Endothelial cell of umbilical vein (primary cell): ENCODE data around the gene ACTR3. TPM values are rescaled to one million over a fixed set of nuclear protein-coding genes. Genes with fewer than 3 reads are reported as not detected.

Source experiments
- BruUV-seq: library from RNA; stranded (reverse); fragments of 400-500 nt; replicated peaks from 2 replicates; lab custom pipeline; 2021; lab: Mats Ljungman, UMichigan
- CTCF ChIA-PET: fragments of 300-600, 350-600 bp; sonication (Branson Sonifier 250); formaldehyde crosslinking; loops from one replicate; lab custom pipeline; 2021; ENCODE audit warnings: antibody characterized with exemption, inconsistent platforms; lab: Charles Lee
- POLR2A ChIA-PET: fragments of 300-600, 350-600 bp; sonication (Branson Sonifier 250); formaldehyde crosslinking; loops from one replicate; lab custom pipeline; 2021; ENCODE audit warnings: antibody characterized with exemption, inconsistent platforms; lab: Charles Lee
- DNase-seq: peaks from one replicate; pipeline ENCODE4 v3.0.0-alpha.2; 2011; ENCODE audit warnings: low read depth, low spot score
- FAIRE-seq: peaks from 2 replicates; lab custom pipeline; 2011; peaks lifted over from hg19 to GRCh38; lab: Jason Lieb, UNC
- H2AFZ ChIP-seq: 2 replicates; pipeline ENCODE4 v1.6.0; 2012; ENCODE audit warnings: low read depth, low read length, control low read depth, inconsistent platforms
- H3K27ac ChIP-seq: 2 replicates; pipeline ENCODE4 v1.5.1; 2011; ENCODE audit warnings: low read depth, mild to moderate bottlenecking, control low read depth, low read length, moderate library complexity; ENCODE audit not compliant: insufficient read depth
- H3K27me3 ChIP-seq, 2 experiments: 2 replicates each; pipeline versions ENCODE4 v1.6.0 to v1.6.1; 2011; ENCODE audit warnings: low read length in 2 of 2, mixed read lengths in 1 of 2; ENCODE audit not compliant: control insufficient read depth in 2 of 2, insufficient read depth in 2 of 2
- H3K36me3 ChIP-seq, 2 experiments: 2 replicates in 1 of 2; 3 replicates in 1 of 2; pipeline ENCODE4 v1.5.1; 2011; ENCODE audit warnings: low read length in 2 of 2, mild to moderate bottlenecking in 1 of 2, moderate library complexity in 1 of 2; ENCODE audit not compliant: control insufficient read depth in 2 of 2, insufficient read depth in 2 of 2; ENCODE audit errors: extremely low read depth in 1 of 2
- H3K4me1 ChIP-seq: 3 replicates; pipeline ENCODE4 v1.5.1; 2011; ENCODE audit warnings: mild to moderate bottlenecking, low read length; ENCODE audit not compliant: control insufficient read depth, insufficient read depth; ENCODE audit errors: extremely low read depth
- H3K4me2 ChIP-seq: 2 replicates; pipeline ENCODE4 v1.6.1; 2011; ENCODE audit warnings: low read length, control low read depth, mixed read lengths; ENCODE audit not compliant: insufficient read depth
- H3K4me3 ChIP-seq, 3 experiments: fragments of 200-600 bp in 1 of 3; sonication (generic), shearing (Covaris generic) in 1 of 3; replicated peaks in 1 of 3; 2 replicates each; pipeline ENCODE4 v1.5.1; 2011 to 2016; ENCODE audit warnings: control low read depth in 3 of 3, low read length in 3 of 3, mild to moderate bottlenecking in 2 of 3, inconsistent platforms in 1 of 3, low read depth in 1 of 3, moderate library complexity in 1 of 3; ENCODE audit not compliant: insufficient read depth in 1 of 3
- H3K79me2 ChIP-seq: 2 replicates; pipeline ENCODE4 v1.6.0; 2012; ENCODE audit warnings: low read length, inconsistent platforms; ENCODE audit not compliant: control insufficient read depth, insufficient read depth
- H3K9ac ChIP-seq: replicated peaks from 2 replicates; pipeline ENCODE3; 2011; ENCODE audit warnings: low read length, control low read depth; ENCODE audit not compliant: insufficient read depth; ENCODE audit errors: extremely low read depth
- H3K9me1 ChIP-seq: replicated peaks from 3 replicates; pipeline ENCODE4 v1.6.0; 2011; ENCODE audit warnings: mild to moderate bottlenecking, low read length; ENCODE audit not compliant: control insufficient read depth, insufficient read depth; ENCODE audit errors: extremely low read depth
- H3K9me3 ChIP-seq: replicated peaks from 2 replicates; pipeline ENCODE4 v1.5.1; 2012; ENCODE audit warnings: low read length, inconsistent platforms; ENCODE audit not compliant: control insufficient read depth, insufficient read depth
- H4K20me1 ChIP-seq: replicated peaks from 2 replicates; pipeline ENCODE3; 2011; ENCODE audit warnings: mild to moderate bottlenecking, low read length; ENCODE audit not compliant: control insufficient read depth, insufficient read depth; ENCODE audit errors: extremely low read depth
- CTCF ChIP-seq, 2 donors: IDR thresholded peaks; 1 replicate in 1 of 2; 2 replicates in 1 of 2; pipeline ENCODE4 v1.5.1; 2011; ENCODE audit warnings: low read length in 2 of 2, mild to moderate bottlenecking in 2 of 2, moderate library complexity in 2 of 2, control low read depth in 1 of 2, inconsistent platforms in 1 of 2, low read depth in 1 of 2; ENCODE audit not compliant: insufficient read depth in 1 of 2; ENCODE audit errors: extremely low read depth in 1 of 2
- EZH2 ChIP-seq: IDR thresholded peaks from 2 replicates; pipeline ENCODE4 v1.6.1; 2012; ENCODE audit warnings: borderline replicate concordance, low read depth, mild to moderate bottlenecking, moderate library complexity, low read length, inconsistent platforms; ENCODE audit not compliant: severe bottlenecking
- FOS ChIP-seq: IDR thresholded peaks from 2 replicates; pipeline ENCODE4 v1.6.1; 2011; ENCODE audit warnings: mild to moderate bottlenecking, low read length, moderate library complexity, borderline replicate concordance; ENCODE audit not compliant: insufficient read depth
- GATA2 ChIP-seq: IDR thresholded peaks from 2 replicates; pipeline ENCODE4 v1.7.0; 2011; ENCODE audit warnings: low read depth, mild to moderate bottlenecking, moderate library complexity, mixed read lengths, low read length; ENCODE audit not compliant: insufficient read length, insufficient read depth
- JUN ChIP-seq: IDR thresholded peaks from 2 replicates; pipeline ENCODE4 v1.6.1; 2011; ENCODE audit warnings: borderline replicate concordance, low read depth; ENCODE audit not compliant: insufficient read length, insufficient read depth
- MAX ChIP-seq: IDR thresholded peaks from 2 replicates; pipeline ENCODE4 v1.6.1; 2011; ENCODE audit not compliant: insufficient read depth, insufficient read length
- MYC ChIP-seq: IDR thresholded peaks from one replicate; pipeline ENCODE4 v1.6.1; 2011; ENCODE audit warnings: mild to moderate bottlenecking, low read depth, low read length
- POLR2A ChIP-seq: IDR thresholded peaks from 2 replicates; pipeline ENCODE4 v1.6.1; 2012; ENCODE audit warnings: low read depth, mild to moderate bottlenecking, control low read depth, low read length
- POLR2AphosphoS5 ChIP-seq: IDR thresholded peaks from 2 replicates; pipeline ENCODE4 v1.6.1; 2012; ENCODE audit warnings: low read depth, mild to moderate bottlenecking, control low read depth, low read length, moderate library complexity; ENCODE audit not compliant: insufficient read depth
- dilution Hi-C: fragments of 300-500 bp; cut with MboI; formaldehyde crosslinking; loops from one replicate; pipeline ENCODE4 v1.15.0; 2019; ENCODE audit warnings: low sequenced_read_pairs; ENCODE audit not compliant: extremely low pct_ligation_motif_present
- intact Hi-C: fragments of 100-400 bp; cut with micrococcal nuclease; formaldehyde crosslinking; loops from one replicate; pipeline ENCODE4 v1.10.0; 2022
- polyA plus RNA-seq, 4 experiments: library from polyadenylated mRNA; depleted of rRNA in 3 of 4; stranded (reverse) in 3 of 4; unstranded in 1 of 4; fragments of >200 nt; gene quantifications; 2 replicates each; pipeline versions ENCODE4 v1.2.1 to v1.2.3, GENCODE V29; 2011 to 2012; ENCODE audit warnings: missing spikeins in 1 of 4
- total RNA-seq: library from RNA; stranded (reverse); gene quantifications from 2 replicates; pipeline ENCODE4 v1.2.3, GENCODE V29; 2021

Gene ACTR3
- total and polyA plus RNA-seq, 2 donors (not counting 3 experiments of a cell fraction or from before 2014, with no cell fraction given) = 120 to 401 TPM

GRCh38 chr2:113967272-113967671 is 77.4 kb downstream of the ACTR3 start:
- H3K27ac ChIP-seq = peak overlapping the region; percentile 49
- H3K9me1 ChIP-seq = no peaks in the 10 kb centered on the region
- H3K36me3 ChIP-seq = peaks cover 7 to 9% of the 10 kb centered on the region in 2 experiments
- no peaks in the 10 kb centered on the region for H3K27me3 ChIP-seq
- no peak overlapping the region for H3K4me3 ChIP-seq
- H3K4me2 ChIP-seq = peak overlapping the region; percentile 23
- H3K4me1 ChIP-seq = peaks cover 15% of the 10 kb centered on the region
- intact Hi-C loops (loop anchor here (5.0 kb wide), 2 partner anchors 75 to 210 kb away; partner anchors contain the start of genes ACTR3 and SLC35F5), dilution Hi-C loops (no loop called here)
- no peaks in the 10 kb centered on the region for H3K9me3 ChIP-seq
- ChIA-PET POLR2A (no interaction called here), CTCF (interaction anchor here (2.4 kb wide), 1 partner anchor 11 kb away, joined by 9 read pairs; no protein-coding TSS in a partner anchor)
- H3K79me2 ChIP-seq = no peaks in the 10 kb centered on the region
- DNase-seq = no peak
- no peaks in the 10 kb centered on the region for H4K20me1 ChIP-seq
- no TSS peak for BruUV-seq
- FAIRE-seq = no peak
- no peak overlapping the region for H2AFZ ChIP-seq
- TF ChIP-seq CTCF (IDR thresholded peaks at IDR 0.05; ENCODE audit: extremely low read depth in 1 of 2, insufficient read depth in 1 of 2, low read depth in 1 of 2, low read length in 2 of 2) = no peak
- TF ChIP-seq MAX = no peak
- no peak for TF ChIP-seq JUN
- TF ChIP-seq GATA2 = no peak
- no peak for TF ChIP-seq POLR2A
- peak overlapping the region; percentile 0 for H3K9ac ChIP-seq

- Histone ChIP-seq H3K9ac (no peak overlapping the region), H3K4me1 (peaks cover 8% of the 10 kb centered on the region), H3K36me3 (peaks cover 4 to 5% of the 10 kb centered on the region in 2 experiments), H3K79me2 (no peaks in the 10 kb centered on the region), H3K27ac (no peak overlapping the region), H3K27me3 (no peaks in the 10 kb centered on the region), H3K4me2 (no peak overlapping the region), H3K9me3 (no peaks in the 10 kb centered on the region), H3K4me3 (no peak overlapping the region), H3K9me1 (no peaks in the 10 kb centered on the region), H2AFZ (no peak overlapping the region), H4K20me1 (no peaks in the 10 kb centered on the region)
- no TSS peak for BruUV-seq
- dilution Hi-C loops (no loop called here), intact Hi-C loops (no loop called here)
- no peak for FAIRE-seq
- no peak for TF ChIP-seq POLR2AphosphoS5
- TF ChIP-seq GATA2 = no peak
- no peak for TF ChIP-seq POLR2A
- TF ChIP-seq CTCF (IDR thresholded peaks at IDR 0.05; ENCODE audit: extremely low read depth in 1 of 2, insufficient read depth in 1 of 2, low read depth in 1 of 2, low read length in 2 of 2) = no peak
- no peak for TF ChIP-seq MYC
- TF ChIP-seq JUN = no peak
- TF ChIP-seq FOS = no peak
- no peak for TF ChIP-seq EZH2
- DNase-seq = no peak
- CTCF ChIA-PET = no interaction called here
- POLR2A ChIA-PET = no interaction called here
Observed at GRCh38 chr2:113972766-113973165, 82.9 kb downstream of the ACTR3 start.
